ENCODE measurements around the gene TBL2. TPM values are rescaled to one million over a fixed set of nuclear protein-coding genes. Genes with fewer than 3 reads are reported as not detected.
"Not testable (repeated sequence)": the region's sequence is repeated elsewhere in the genome, so short reads cannot be mapped to it uniquely, and the experiment has no call there.

Gene TBL2
- polyA plus RNA-seq, 4 donors: 37.0 to 46.1 (median 42.2) TPM

GRCh38 chr7:73572767-73573186, 5.6 kb downstream of the TBL2 start:
- no peak for DNase-seq (ENCODE audit: low read depth in 4 of 4, low spot score in 3 of 4)

GRCh38 chr7:73570977-73571376, 7.4 kb downstream of the TBL2 start:
- no peak for DNase-seq (ENCODE audit: low read depth in 4 of 4, low spot score in 3 of 4)

GRCh38 chr7:73570521-73570920, 7.9 kb downstream of the TBL2 start:
- DNase-seq (ENCODE audit: low read depth in 4 of 4, low spot score in 3 of 4): no peak

GRCh38 chr7:73569042-73569608, 9.3 kb downstream of the TBL2 start:
- DNase-seq (ENCODE audit: low read depth in 4 of 4, low spot score in 3 of 4): no peak

- DNase-seq (ENCODE audit: low read depth in 4 of 4, low spot score in 3 of 4): no peak
Observed at GRCh38 chr7:73567846-73568685, 10.3 kb downstream of the TBL2 start.

GRCh38 chr7:73567140-73567539, 11.2 kb downstream of the TBL2 start:
- no peak for DNase-seq (ENCODE audit: low read depth in 4 of 4, low spot score in 3 of 4)

- DNase-seq (ENCODE audit: low read depth in 4 of 4, low spot score in 3 of 4): not testable (repeated sequence)
Observed at GRCh38 chr7:73566431-73566830, 11.9 kb downstream of the TBL2 start.

- DNase-seq (ENCODE audit: low read depth in 4 of 4, low spot score in 3 of 4): no peak
Observed at GRCh38 chr7:73565675-73566340, 12.6 kb downstream of the TBL2 start.

GRCh38 chr7:73560109-73560835, 18.1 kb downstream of the TBL2 start:
- DNase-seq (ENCODE audit: low read depth in 4 of 4, low spot score in 3 of 4): no peak

GRCh38 chr7:73557397-73558257, 20.8 kb downstream of the TBL2 start, which contains the start of gene BCL7B:
BCL7B (minus strand) TSS chr7:73557690; CDS start chr7:73557578, 112 bp downstream.
- DNase-seq (ENCODE audit: low read depth in 4 of 4, low spot score in 3 of 4): peak in 2 of 4 donors; percentile 44 to 48

- DNase-seq (ENCODE audit: low read depth in 4 of 4, low spot score in 3 of 4): peak; percentile 70 to 81 (median 80)
Observed at GRCh38 chr7:73557108-73557396, 21.3 kb downstream of the TBL2 start.

- DNase-seq (ENCODE audit: low read depth in 4 of 4, low spot score in 3 of 4): no peak
Observed at GRCh38 chr7:73556208-73557107, 21.9 kb downstream of the TBL2 start.

- no peak for DNase-seq (ENCODE audit: low read depth in 4 of 4, low spot score in 3 of 4)
Observed at GRCh38 chr7:73555411-73555982, 22.9 kb downstream of the TBL2 start.

GRCh38 chr7:73550093-73550492, 28.3 kb downstream of the TBL2 start:
- DNase-seq (ENCODE audit: low read depth in 4 of 4, low spot score in 3 of 4): not testable (repeated sequence)

- no peak for DNase-seq (ENCODE audit: low read depth in 4 of 4, low spot score in 3 of 4)
Observed at GRCh38 chr7:73549176-73549575, 29.2 kb downstream of the TBL2 start.

GRCh38 chr7:73547841-73548240, 30.5 kb downstream of the TBL2 start:
- no peak for DNase-seq (ENCODE audit: low read depth in 4 of 4, low spot score in 3 of 4)

GRCh38 chr7:73544678-73545077, 33.7 kb downstream of the TBL2 start:
- DNase-seq (ENCODE audit: low read depth in 4 of 4, low spot score in 3 of 4): no peak

GRCh38 chr7:73541722-73542121, 36.7 kb downstream of the TBL2 start:
- DNase-seq (ENCODE audit: low read depth in 4 of 4, low spot score in 3 of 4): no peak

GRCh38 chr7:73539709-73540108, 38.7 kb downstream of the TBL2 start:
- no peak for DNase-seq (ENCODE audit: low read depth in 4 of 4, low spot score in 3 of 4)
